Fibroblast of lung (primary cell): ENCODE data around the gene FUCA2. TPM values are rescaled to one million over a fixed set of nuclear protein-coding genes. Genes with fewer than 3 reads are reported as not detected.

ENCODE experiments used
- DNase-seq, 2 donors: peaks; one replicate each; pipeline versions ENCODE4 v3.0.0 to v3.0.0-alpha.2; 2010; ENCODE audit warnings: low read depth in 2 of 2
- H2AFZ ChIP-seq: 2 replicates; pipeline ENCODE4 v1.5.1; 2012; ENCODE audit warnings: low read length, control low read depth, inconsistent platforms
- H3K27ac ChIP-seq: 2 replicates; pipeline ENCODE4 v1.5.1; 2011; ENCODE audit warnings: low read length, control low read depth; ENCODE audit not compliant: insufficient read depth
- H3K27me3 ChIP-seq: 2 replicates; pipeline ENCODE4 v1.5.1; 2011; ENCODE audit warnings: mild to moderate bottlenecking, low read length; ENCODE audit not compliant: control insufficient read depth, insufficient read depth
- H3K36me3 ChIP-seq: 2 replicates; pipeline ENCODE4 v1.5.1; 2011; ENCODE audit warnings: low read length; ENCODE audit not compliant: control insufficient read depth, insufficient read depth
- H3K4me1 ChIP-seq: 2 replicates; pipeline ENCODE4 v1.5.1; 2011; ENCODE audit warnings: low read length; ENCODE audit not compliant: control insufficient read depth, insufficient read depth; ENCODE audit errors: extremely low read depth
- H3K4me2 ChIP-seq: 2 replicates; pipeline ENCODE4 v1.5.1; 2011; ENCODE audit warnings: low read length, control low read depth; ENCODE audit not compliant: insufficient read depth; ENCODE audit errors: extremely low read depth
- H3K4me3 ChIP-seq, 4 experiments: fragments of 200-600 bp in 1 of 4; sonication (generic) in 1 of 4; replicated peaks in 1 of 4; 2 replicates each; pipeline ENCODE4 v1.5.1; 2011 to 2016; ENCODE audit warnings: low read length in 4 of 4, low read depth in 3 of 4, mild to moderate bottlenecking in 3 of 4, control low read depth in 2 of 4, inconsistent platforms in 1 of 4, mixed read lengths in 1 of 4; ENCODE audit not compliant: insufficient read depth in 1 of 4; ENCODE audit errors: control extremely low read depth in 1 of 4
- H3K79me2 ChIP-seq: 2 replicates; pipeline ENCODE4 v1.5.1; 2012; ENCODE audit warnings: mild to moderate bottlenecking, low read length, inconsistent platforms; ENCODE audit not compliant: control insufficient read depth, insufficient read depth
- H3K9ac ChIP-seq: 2 replicates; pipeline ENCODE4 v1.5.1; 2011; ENCODE audit warnings: mild to moderate bottlenecking, low read length, control low read depth; ENCODE audit not compliant: insufficient read depth
- H3K9me3 ChIP-seq: 2 replicates; pipeline ENCODE4 v1.5.1; 2012; ENCODE audit warnings: low read depth, low read length; ENCODE audit not compliant: control insufficient read depth, insufficient read depth
- H4K20me1 ChIP-seq: 2 replicates; pipeline ENCODE4 v1.5.1; 2011; ENCODE audit warnings: low read length; ENCODE audit not compliant: control insufficient read depth, insufficient read depth; ENCODE audit errors: extremely low read depth
- EZH2 ChIP-seq: IDR thresholded peaks from 2 replicates; pipeline ENCODE4 v1.5.1; 2012; ENCODE audit warnings: low read length, control low read depth, mild to moderate bottlenecking; ENCODE audit errors: missing control alignments
- polyA plus RNA-seq, 2 donors: library from polyadenylated mRNA; depleted of rRNA in 1 of 2; stranded (reverse) in 1 of 2; unstranded in 1 of 2; fragments of >200 nt; gene quantifications; 2 replicates each; pipeline ENCODE4 v1.2.1, GENCODE V29; 2011 to 2012; ENCODE audit warnings: missing spikeins in 1 of 2
- total RNA-seq: library from RNA; depleted of rRNA; stranded (reverse); fragments of >200 nt; gene quantifications from 2 replicates; pipeline ENCODE4 v1.2.1, GENCODE V29; 2014
- TF ChIP-seq, protein P1 (sequence below), 2 donors: IDR thresholded peaks in 1 of 2; conservative IDR thresholded peaks in 1 of 2; 1 replicate in 1 of 2; 2 replicates in 1 of 2; pipeline ENCODE4 v1.5.1; 2011 to 2012; ENCODE audit warnings: low read length in 2 of 2, control low read depth in 1 of 2, inconsistent platforms in 1 of 2, low read depth in 1 of 2, mild to moderate bottlenecking in 1 of 2

Gene FUCA2
- total and polyA plus RNA-seq, 2 donors (not counting 1 experiment from before 2014, with no cell fraction given), result 60.8 to 107 TPM

- Histone ChIP-seq H2AFZ (no peak overlapping the region), H3K9ac (no peak overlapping the region), H3K27ac (no peak overlapping the region), H3K27me3 (no peaks in the 10 kb centered on the region), H3K4me1 (peaks cover 2% of the 10 kb centered on the region), H3K4me2 (no peak overlapping the region), H3K4me3 (no peak overlapping the region), H3K79me2 (no peaks in the 10 kb centered on the region), H4K20me1 (no peaks in the 10 kb centered on the region), H3K9me3 (no peaks in the 10 kb centered on the region), H3K36me3 (no peaks in the 10 kb centered on the region)
- DNase-seq, result no peak
- TF ChIP-seq EZH2, result no peak
- TF ChIP-seq, protein P1, sequence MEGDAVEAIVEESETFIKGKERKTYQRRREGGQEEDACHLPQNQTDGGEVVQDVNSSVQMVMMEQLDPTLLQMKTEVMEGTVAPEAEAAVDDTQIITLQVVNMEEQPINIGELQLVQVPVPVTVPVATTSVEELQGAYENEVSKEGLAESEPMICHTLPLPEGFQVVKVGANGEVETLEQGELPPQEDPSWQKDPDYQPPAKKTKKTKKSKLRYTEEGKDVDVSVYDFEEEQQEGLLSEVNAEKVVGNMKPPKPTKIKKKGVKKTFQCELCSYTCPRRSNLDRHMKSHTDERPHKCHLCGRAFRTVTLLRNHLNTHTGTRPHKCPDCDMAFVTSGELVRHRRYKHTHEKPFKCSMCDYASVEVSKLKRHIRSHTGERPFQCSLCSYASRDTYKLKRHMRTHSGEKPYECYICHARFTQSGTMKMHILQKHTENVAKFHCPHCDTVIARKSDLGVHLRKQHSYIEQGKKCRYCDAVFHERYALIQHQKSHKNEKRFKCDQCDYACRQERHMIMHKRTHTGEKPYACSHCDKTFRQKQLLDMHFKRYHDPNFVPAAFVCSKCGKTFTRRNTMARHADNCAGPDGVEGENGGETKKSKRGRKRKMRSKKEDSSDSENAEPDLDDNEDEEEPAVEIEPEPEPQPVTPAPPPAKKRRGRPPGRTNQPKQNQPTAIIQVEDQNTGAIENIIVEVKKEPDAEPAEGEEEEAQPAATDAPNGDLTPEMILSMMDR (conservative IDR thresholded peaks at IDR 0.05 in 1 of 2, IDR thresholded peaks at IDR 0.05 in 1 of 2; ENCODE audit: low read depth in 1 of 2, low read length in 2 of 2), result no peak
Measured at GRCh38 chr6:143539106-143539505, 27.6 kb upstream of the FUCA2 start.

DNA sequence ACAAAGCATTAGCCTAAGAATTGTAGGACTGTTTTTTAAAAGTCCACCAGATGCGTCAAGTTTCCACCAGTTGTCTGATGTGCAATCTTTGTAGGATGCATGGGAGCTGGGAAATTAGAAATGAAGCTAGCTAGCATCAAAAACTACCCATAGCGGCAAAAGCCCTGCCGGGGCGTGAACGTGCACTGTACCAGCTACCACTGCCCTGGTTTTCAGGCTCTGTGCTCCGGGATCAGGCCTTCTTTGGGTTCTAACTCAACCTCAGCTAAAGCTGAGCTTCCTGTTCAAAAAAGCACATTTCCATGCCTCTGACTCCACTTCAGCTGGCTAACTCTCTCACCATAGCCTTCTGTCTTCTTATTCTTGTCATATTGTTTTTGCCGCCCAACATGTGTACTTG lies 26.9 kb upstream of the FUCA2 start:
- H3K4me2 ChIP-seq, result no peak overlapping the region
- no peak overlapping the region for H3K27ac ChIP-seq
- no peaks in the 10 kb centered on the region for H4K20me1 ChIP-seq
- H3K9me3 ChIP-seq, result no peaks in the 10 kb centered on the region
- H3K79me2 ChIP-seq, result no peaks in the 10 kb centered on the region
- TF ChIP-seq, protein P1 (conservative IDR thresholded peaks at IDR 0.05 in 1 of 2, IDR thresholded peaks at IDR 0.05 in 1 of 2; ENCODE audit: low read depth in 1 of 2, low read length in 2 of 2), result no peak
- no peak for TF ChIP-seq EZH2
- no peak overlapping the region for H2AFZ ChIP-seq
- H3K27me3 ChIP-seq, result no peaks in the 10 kb centered on the region
- no peak for DNase-seq
- H3K9ac ChIP-seq, result no peak overlapping the region
- no peaks in the 10 kb centered on the region for H3K36me3 ChIP-seq
- no peak overlapping the region for H3K4me3 ChIP-seq
- peaks cover 2% of the 10 kb centered on the region for H3K4me1 ChIP-seq

DNA sequence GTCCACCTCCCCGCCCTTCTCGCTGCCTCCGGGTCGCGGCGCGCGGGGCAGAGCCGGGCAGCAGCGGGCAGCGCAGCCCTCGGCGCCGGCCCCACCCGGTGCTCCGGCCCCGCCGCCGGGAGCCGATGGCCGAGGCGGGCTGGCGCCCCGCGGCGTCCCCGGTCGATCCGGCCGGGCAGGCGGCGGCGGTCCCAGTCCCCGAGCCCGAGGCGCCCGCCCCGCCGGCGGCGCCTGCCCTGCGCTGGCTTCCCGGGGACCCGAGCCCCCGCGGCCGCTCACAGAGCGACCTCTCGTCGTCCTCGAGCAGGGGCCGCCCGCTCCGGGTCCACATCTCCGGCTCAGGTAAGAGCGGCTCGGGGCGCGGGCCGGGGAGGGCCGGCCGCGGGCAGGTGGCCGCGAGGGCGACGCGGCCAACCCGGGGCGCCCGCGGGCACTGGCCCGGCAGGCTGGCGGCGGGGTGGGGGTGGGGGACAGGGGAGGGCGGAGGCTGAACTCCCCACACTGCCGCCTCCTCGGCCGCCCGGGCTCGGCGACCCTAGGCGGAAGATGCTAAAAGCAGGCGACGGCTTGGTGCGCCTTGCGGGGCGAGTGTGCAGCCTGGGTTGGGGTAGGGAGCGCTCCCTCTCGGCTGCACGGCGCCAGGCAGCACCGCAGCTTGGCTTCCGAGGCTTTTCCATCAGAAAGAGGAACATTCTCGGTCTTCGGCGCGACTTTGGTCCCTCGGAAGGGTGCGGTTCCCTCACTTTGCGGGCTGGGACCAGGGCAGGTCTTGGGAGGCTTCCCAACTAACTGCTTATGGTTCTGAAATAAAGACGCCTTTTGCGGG lies 25.6 kb upstream of the FUCA2 start:
- DNase-seq, result peak; percentile 54 to 61
- H2AFZ ChIP-seq, result peak overlapping the region; percentile 79
- H3K9me3 ChIP-seq, result no peaks in the 10 kb centered on the region
- peak overlapping the region; percentile 63 for H3K9ac ChIP-seq
- H3K4me3 ChIP-seq, result peak overlapping the region; percentile 44 to 72 (median 68)
- no peaks in the 10 kb centered on the region for H3K79me2 ChIP-seq
- peak overlapping the region; percentile 83 for H3K4me2 ChIP-seq
- H3K27ac ChIP-seq, result peak overlapping the region; percentile 65
- H3K36me3 ChIP-seq, result no peaks in the 10 kb centered on the region
- no peaks in the 10 kb centered on the region for H4K20me1 ChIP-seq
- peaks cover 2% of the 10 kb centered on the region for H3K4me1 ChIP-seq
- TF ChIP-seq, protein P1 (conservative IDR thresholded peaks at IDR 0.05 in 1 of 2, IDR thresholded peaks at IDR 0.05 in 1 of 2; ENCODE audit: low read depth in 1 of 2, low read length in 2 of 2), result peak; percentile 51 to 57
- TF ChIP-seq EZH2, result no peak
- no peaks in the 10 kb centered on the region for H3K27me3 ChIP-seq
